HEK293 (cell line): Measurements from ENCODE around the gene ZNF611.
"Not testable (repeated sequence)": the region's sequence is repeated elsewhere in the genome, so short reads cannot be mapped to it uniquely, and the experiment has no call there.

Source experiments
- CTCF ChIA-PET: fragments of 350-600 bp; formaldehyde crosslinking; extraction: SDS; loops from one replicate; lab custom pipeline; 2021; ENCODE audit warnings: antibody characterized with exemption; lab: Yijun Ruan, JAX
- POLR2A ChIA-PET: fragments of 300-600 bp; formaldehyde crosslinking; extraction: SDS; loops from one replicate; lab custom pipeline; 2020; ENCODE audit warnings: antibody characterized with exemption, inconsistent platforms; lab: Yijun Ruan, JAX
- H3K27ac ChIP-seq: fragments of 200-500 bp; sonication (Bioruptor generic); 2 replicates; pipeline ENCODE4 v1.5.1; 2014; ENCODE audit warnings: low read depth, low read length, control low read depth, inconsistent platforms; ENCODE audit errors: extremely low read depth
- H3K36me3 ChIP-seq, 2 experiments: fragments of 200-500 bp in 1 of 2; sonication (Bioruptor generic) in 1 of 2; 1 replicate in 1 of 2; 2 replicates in 1 of 2; pipeline ENCODE4 v1.5.1; 2014 to 2017; ENCODE audit warnings: inconsistent platforms in 2 of 2, low read length in 2 of 2; ENCODE audit not compliant: control insufficient read depth in 2 of 2, insufficient read depth in 1 of 2
- H3K4me1 ChIP-seq: fragments of 200-500 bp; sonication (Bioruptor generic); 2 replicates; pipeline ENCODE4 v1.5.1; 2014; ENCODE audit warnings: mild to moderate bottlenecking, low read length, inconsistent platforms; ENCODE audit not compliant: control insufficient read depth, insufficient read depth
- H3K4me3 ChIP-seq: 2 replicates; pipeline ENCODE4 v1.5.1; 2011; ENCODE audit warnings: low read depth, mild to moderate bottlenecking, control low read depth, low read length, moderate library complexity
- H3K9me3 ChIP-seq: fragments of 200-500 bp; sonication (Bioruptor generic); 2 replicates; pipeline ENCODE4 v1.5.1; 2014; ENCODE audit warnings: low read depth, low read length, inconsistent platforms; ENCODE audit not compliant: control insufficient read depth, insufficient read depth
- BCL11B ChIP-seq: fragments of 450-650 bp; formaldehyde crosslinking; IDR thresholded peaks from 2 replicates; pipeline ENCODE4 v1.5.1; 2016; ENCODE audit warnings: low read depth, missing biosample characterization, missing genetic modification characterization
- KLF10 ChIP-seq: fragments of 450-650 bp; IDR thresholded peaks from 2 replicates; pipeline ENCODE4 v1.5.1; 2018; ENCODE audit warnings: missing biosample characterization, mild to moderate bottlenecking, missing genetic modification characterization
- KLF9 ChIP-seq: fragments of 450-650 bp; formaldehyde crosslinking; IDR thresholded peaks from 2 replicates; pipeline ENCODE4 v1.5.1; 2016; ENCODE audit warnings: missing biosample characterization, missing genetic modification characterization, low read depth
- PRDM2 ChIP-seq: fragments of 450-650 bp; formaldehyde crosslinking; IDR thresholded peaks from 2 replicates; pipeline ENCODE4 v1.5.1; 2016; ENCODE audit warnings: missing biosample characterization, missing genetic modification characterization, borderline replicate concordance
- PRDM6 ChIP-seq: fragments of 450-650 bp; formaldehyde crosslinking; IDR thresholded peaks from 2 replicates; pipeline ENCODE4 v1.5.1; 2017; ENCODE audit warnings: missing biosample characterization, missing genetic modification characterization
- RBAK ChIP-seq: fragments of 450-650 bp; formaldehyde crosslinking; IDR thresholded peaks from 2 replicates; pipeline ENCODE4 v1.5.1; 2016; ENCODE audit warnings: missing biosample characterization, missing genetic modification characterization
- SP2 ChIP-seq: fragments of 450-650 bp; formaldehyde crosslinking; IDR thresholded peaks from 2 replicates; pipeline ENCODE4 v1.5.1; 2016; ENCODE audit warnings: missing biosample characterization, missing genetic modification characterization
- WT1 ChIP-seq: fragments of 450-650 bp; formaldehyde crosslinking; IDR thresholded peaks from 2 replicates; pipeline ENCODE4 v1.5.1; 2016; ENCODE audit warnings: missing biosample characterization, missing genetic modification characterization
- YY1 ChIP-seq: fragments of 450-650 bp; formaldehyde crosslinking; IDR thresholded peaks from 2 replicates; pipeline ENCODE4 v1.5.1; 2018; ENCODE audit warnings: missing biosample characterization, missing genetic modification characterization
- ZBTB26 ChIP-seq: fragments of 450-650 bp; formaldehyde crosslinking; optimal IDR thresholded peaks from 2 replicates; pipeline ENCODE3; 2016; ENCODE audit warnings: missing biosample characterization, mild to moderate bottlenecking, missing genetic modification characterization
- ZNF148 ChIP-seq: fragments of 450-650 bp; formaldehyde crosslinking; IDR thresholded peaks from 2 replicates; pipeline ENCODE4 v1.5.0; 2017; ENCODE audit warnings: missing biosample characterization, missing genetic modification characterization, borderline replicate concordance
- ZNF16 ChIP-seq: fragments of 450-650 bp; formaldehyde crosslinking; IDR thresholded peaks from 2 replicates; pipeline ENCODE4 v1.5.1; 2016; ENCODE audit warnings: low read depth, missing biosample characterization, missing genetic modification characterization
- ZNF19 ChIP-seq: fragments of 450-650 bp; formaldehyde crosslinking; IDR thresholded peaks from 2 replicates; pipeline ENCODE4; 2016; ENCODE audit warnings: missing biosample characterization, missing genetic modification characterization, low read depth
- ZNF23 ChIP-seq: fragments of 450-650 bp; formaldehyde crosslinking; IDR thresholded peaks from 2 replicates; pipeline ENCODE4 v1.5.1; 2016; ENCODE audit warnings: missing biosample characterization, missing genetic modification characterization, borderline replicate concordance
- ZNF248 ChIP-seq: fragments of 450-650 bp; formaldehyde crosslinking; IDR thresholded peaks from 2 replicates; pipeline ENCODE4 v1.5.1; 2017; ENCODE audit warnings: missing biosample characterization, missing genetic modification characterization
- ZNF398 ChIP-seq: fragments of 450-650 bp; formaldehyde crosslinking; IDR thresholded peaks from 2 replicates; pipeline ENCODE4 v1.5.1; 2017; ENCODE audit warnings: missing biosample characterization, missing genetic modification characterization
- ZNF544 ChIP-seq: fragments of 450-650 bp; formaldehyde crosslinking; IDR thresholded peaks from 2 replicates; pipeline ENCODE4 v1.5.0; 2017; ENCODE audit warnings: missing biosample characterization, missing genetic modification characterization
- ZNF596 ChIP-seq: fragments of 450-650 bp; IDR thresholded peaks from 2 replicates; pipeline ENCODE4 v1.5.0; 2018; ENCODE audit warnings: missing biosample characterization, mild to moderate bottlenecking, missing genetic modification characterization, moderate library complexity
- ZNF623 ChIP-seq: fragments of 450-650 bp; formaldehyde crosslinking; IDR thresholded peaks from 2 replicates; pipeline ENCODE4 v1.5.1; 2016; ENCODE audit warnings: missing biosample characterization, missing genetic modification characterization
- ZNF660 ChIP-seq: fragments of 450-650 bp; IDR thresholded peaks from 2 replicates; pipeline ENCODE4 v1.5.1; 2018; ENCODE audit warnings: missing biosample characterization, mild to moderate bottlenecking, missing genetic modification characterization

Gene ZNF611

GRCh38 chr19:52734893-52735661 is at the start of gene ZNF611 (continued):
- TF ChIP-seq ZNF544 (tag by site-specific recombination): no peak
- TF ChIP-seq ZBTB26 (tag by site-specific recombination): peak; percentile 29
- no peak for TF ChIP-seq ZNF23 (tag by site-specific recombination)
- TF ChIP-seq KLF10: no peak; the same call in 1 of the 2 replicates
- no peak for TF ChIP-seq ZNF16 (tag by site-specific recombination)
- TF ChIP-seq ZNF248: no peak
- TF ChIP-seq SP2 (tag by site-specific recombination): peak; percentile 89
- no peak for TF ChIP-seq YY1 (tag by site-specific recombination)
- TF ChIP-seq BCL11B (tag by site-specific recombination): no peak
- TF ChIP-seq ZNF660 (tag by site-specific recombination): no peak
- TF ChIP-seq PRDM2 (tag by site-specific recombination): no peak
- no peak for TF ChIP-seq ZNF148 (tag by site-specific recombination)
- TF ChIP-seq ZNF623 (tag by site-specific recombination): no peak
- TF ChIP-seq WT1 (tag by site-specific recombination): no peak
- TF ChIP-seq KLF9 (tag by site-specific recombination): peak; percentile 55
- TF ChIP-seq RBAK (tag by site-specific recombination): no peak
- TF ChIP-seq PRDM6: no peak
- 0 out of 2 replicates have a peak, but pooled peaks have one; percentile 26 for TF ChIP-seq ZNF398 (tag by site-specific recombination)
- TF ChIP-seq ZNF19 (tag by site-specific recombination): no peak
- no peak for TF ChIP-seq ZNF596 (tag by site-specific recombination)

GRCh38 chr19:52782864-52783263 is 48.0 kb upstream of the ZNF611 start:
- CTCF ChIA-PET, H3K4me1 ChIP-seq, H3K9me3 ChIP-seq, POLR2A ChIA-PET, H3K36me3 ChIP-seq, H3K4me3 ChIP-seq, H3K27ac ChIP-seq: not testable (repeated sequence)
